Skeletal muscle cell (primary cell): ENCODE results near the gene ENAM.
"Not testable (repeated sequence)": the region's sequence is repeated elsewhere in the genome, so short reads cannot be mapped to it uniquely, and the experiment has no call there.

Source experiments
- DNase-seq: peaks from one replicate; pipeline ENCODE4 v3.0.0-alpha.2; 2010; ENCODE audit warnings: low read depth
- H3K4me3 ChIP-seq: 2 replicates; pipeline ENCODE4 v1.5.1; 2011; ENCODE audit warnings: low read depth, mild to moderate bottlenecking, control low read depth, low read length, moderate library complexity

ENAM gene

GRCh38 chr4:70624226-70624793, 4.2 kb upstream of the ENAM start:
- H3K4me3 ChIP-seq: no peak overlapping the region
- DNase-seq: no peak

GRCh38 chr4:70627620-70628019, 924 bp upstream of the ENAM start:
- DNase-seq: no peak
- H3K4me3 ChIP-seq: no peak overlapping the region

- DNase-seq: no peak
- no peak overlapping the region for H3K4me3 ChIP-seq
These were observed 1.0 kb downstream of the ENAM start for GRCh38 chr4:70629469-70630090.

GRCh38 chr4:70630162-70630561, 1.6 kb downstream of the ENAM start:
- DNase-seq: no peak
- no peak overlapping the region for H3K4me3 ChIP-seq

GRCh38 chr4:70632028-70632427, 3.5 kb downstream of the ENAM start:
- H3K4me3 ChIP-seq: no peak overlapping the region
- no peak for DNase-seq

- no peak overlapping the region for H3K4me3 ChIP-seq
- no peak for DNase-seq
These were observed 5.9 kb downstream of the ENAM start for GRCh38 chr4:70634482-70634881.

- DNase-seq: no peak
- no peak overlapping the region for H3K4me3 ChIP-seq
These were observed 8.8 kb downstream of the ENAM start for GRCh38 chr4:70637239-70637913.

- DNase-seq: no peak
- no peak overlapping the region for H3K4me3 ChIP-seq
These were observed 11.6 kb downstream of the ENAM start for GRCh38 chr4:70640192-70640591.

GRCh38 chr4:70650741-70651140, 22.2 kb downstream of the ENAM start:
- DNase-seq, H3K4me3 ChIP-seq: not testable (repeated sequence)

- no peak overlapping the region for H3K4me3 ChIP-seq
- DNase-seq: no peak
These were observed 23.4 kb downstream of the ENAM start for GRCh38 chr4:70651864-70652506.

- no peak for DNase-seq
- no peak overlapping the region for H3K4me3 ChIP-seq
These were observed 26.1 kb downstream of the ENAM start for GRCh38 chr4:70654605-70655011.

- no peak overlapping the region for H3K4me3 ChIP-seq
- no peak for DNase-seq
These were observed 28.8 kb downstream of the ENAM start for GRCh38 chr4:70657326-70657725.

GRCh38 chr4:70658418-70658817, 29.9 kb downstream of the ENAM start:
- DNase-seq: no peak
- no peak overlapping the region for H3K4me3 ChIP-seq

GRCh38 chr4:70660106-70660505, 31.6 kb downstream of the ENAM start:
- no peak overlapping the region for H3K4me3 ChIP-seq
- no peak for DNase-seq

GRCh38 chr4:70661309-70661922, 32.9 kb downstream of the ENAM start:
- not testable (repeated sequence) for DNase-seq, H3K4me3 ChIP-seq

- no peak within 1 kb of the TSS for H3K4me3 ChIP-seq
- no peak for DNase-seq
These were observed 37.8 kb downstream of the ENAM start, which contains the start of gene JCHAIN for GRCh38 chr4:70666369-70666768. Gene JCHAIN, minus strand, starts transcription at chr4:70666508. Its CDS starts 18 bp downstream, at chr4:70666490.

GRCh38 chr4:70667740-70668535, 39.4 kb downstream of the ENAM start:
- no peak for DNase-seq
- no peak overlapping the region for H3K4me3 ChIP-seq

GRCh38 chr4:70670332-70671014, 41.9 kb downstream of the ENAM start:
- no peak overlapping the region for H3K4me3 ChIP-seq
- no peak for DNase-seq

GRCh38 chr4:70671091-70671490, 42.5 kb downstream of the ENAM start:
- no peak for DNase-seq
- no peak overlapping the region for H3K4me3 ChIP-seq
